ENCODE results near the gene PADI4.

Gene PADI4

GRCh38 chr1:17307946-17308345 lies at the start of gene PADI4:
Gene PADI4 (plus strand): TSS chr1:17308197. CDS start chr1:17308223, 26 bp downstream.
- peak; percentile 38 for DNase-seq

- DNase-seq, result no peak
Observed at GRCh38 chr1:17258758-17259130, 49.3 kb upstream of the PADI4 start.

- no peak for DNase-seq
Observed at GRCh38 chr1:17259233-17259873, 48.6 kb upstream of the PADI4 start.

- no peak for DNase-seq
Observed at GRCh38 chr1:17260264-17260663, 47.7 kb upstream of the PADI4 start.

GRCh38 chr1:17260738-17261137 lies 47.3 kb upstream of the PADI4 start:
- DNase-seq, result no peak

GRCh38 chr1:17263936-17264335 lies 44.1 kb upstream of the PADI4 start:
- no peak for DNase-seq

GRCh38 chr1:17264470-17264869 lies 43.5 kb upstream of the PADI4 start:
- DNase-seq, result no peak

- no peak for DNase-seq
Observed at GRCh38 chr1:17265162-17265561, 42.8 kb upstream of the PADI4 start.

- no peak for DNase-seq
Observed at GRCh38 chr1:17265950-17266349, 42.0 kb upstream of the PADI4 start.

- no peak for DNase-seq
Observed at GRCh38 chr1:17270891-17271765, 36.9 kb upstream of the PADI4 start.

- DNase-seq, result no peak
Observed at GRCh38 chr1:17272066-17272465, 35.9 kb upstream of the PADI4 start.

- DNase-seq, result no peak
Observed at GRCh38 chr1:17272646-17273045, 35.4 kb upstream of the PADI4 start.

- no peak for DNase-seq
Observed at GRCh38 chr1:17273096-17273495, 34.9 kb upstream of the PADI4 start.

GRCh38 chr1:17274186-17275170 lies 33.5 kb upstream of the PADI4 start:
- DNase-seq, result no peak

GRCh38 chr1:17276568-17276967 lies 31.4 kb upstream of the PADI4 start:
- peak; percentile 14 for DNase-seq

GRCh38 chr1:17277511-17278159 lies 30.4 kb upstream of the PADI4 start:
- no peak for DNase-seq

GRCh38 chr1:17278996-17279830 lies 28.8 kb upstream of the PADI4 start:
- no peak for DNase-seq

GRCh38 chr1:17280436-17280835 lies 27.6 kb upstream of the PADI4 start:
- no peak for DNase-seq

GRCh38 chr1:17280894-17281293 lies 27.1 kb upstream of the PADI4 start:
- DNase-seq, result no peak

- peak; percentile 37 for DNase-seq
Observed at GRCh38 chr1:17281775-17282181, 26.2 kb upstream of the PADI4 start.

- no peak for DNase-seq
Observed at GRCh38 chr1:17282836-17283235, 25.2 kb upstream of the PADI4 start.

- DNase-seq, result no peak
Observed at GRCh38 chr1:17286646-17287045, 21.4 kb upstream of the PADI4 start.

All from CD4-positive, alpha-beta T cell treated with Interferon gamma for 1 hour (primary cell).